Heart left ventricle (tissue), 13 donors: Measurements from ENCODE around the gene CORO1C.

Source experiments
- POLR2A ChIP-seq, 2 donors: fragments of 450-650 bp; IDR thresholded peaks; one replicate each; pipeline ENCODE4 v1.6.1; 2017; ENCODE audit warnings: antibody characterized with exemption in 2 of 2, mild to moderate bottlenecking in 2 of 2, moderate library complexity in 2 of 2
- TF ChIP-seq, protein P1 (sequence below), 12 donors: fragments of 200-600 bp; sonication (generic) in 4 of 12; IDR thresholded peaks; one replicate each; pipeline versions ENCODE4 v1.5.0 to v1.8.0; 2018 to 2022; ENCODE audit warnings: antibody characterized with exemption in 12 of 12, mild to moderate bottlenecking in 5 of 12
- donor health status: ischemic (EF 13 %, LVEDD 7.1; RV severe dilation, severe dysfunction).
- donor health status: DM: no; HTN: yes; CAD: no.
- donor health status: DM: no; HTN: no; CAD: no.
- donor health status: ischemic (EF 25% LVEDD 6.9; RV normal size, moderate dysfunction).
- donor health status: ischemic (EF 25% LVEDD 5.7; RV mildly dilated, moderate dysfunction).
- donor health status: ischemic (EF 35%, LVEDD 5.7; RV mildly dilated, moderate dysfunction).
- donor health status: nonischemic (EF 11% LVEDD 7.7; RV severe dilation, severe dysfunction).
- donor health status: DM: yes; HTN: yes; CAD: no.
- donor health status: PGD.
- donor health status: ischemic (EF 29% LVEDD 5.4; RV normal size, mild dysfunction).
- donor health status: nonischemic (EF 23%, LVEDD 6.1; RV moderate dilation, normal function).

DNA sequence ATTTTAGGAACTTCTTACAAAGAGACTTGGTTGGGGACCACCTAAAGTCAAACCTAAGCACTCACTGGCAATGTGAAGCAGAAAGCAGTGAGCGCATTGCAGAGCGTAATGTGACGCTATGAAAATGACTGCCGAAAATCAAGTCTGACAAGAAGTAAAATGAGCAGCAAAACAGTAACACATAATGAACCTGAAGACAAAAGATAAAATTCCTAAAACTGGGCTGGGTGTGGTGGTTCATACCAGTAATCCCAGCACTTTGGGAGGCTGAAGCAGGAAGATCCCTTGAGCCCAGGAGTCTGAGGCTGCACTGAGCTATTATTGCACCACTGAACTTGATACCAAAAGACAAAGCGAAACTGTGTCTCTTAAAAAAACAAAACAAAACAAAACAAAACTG, 16.5 kb downstream of the CORO1C start:
- TF ChIP-seq, protein P1, sequence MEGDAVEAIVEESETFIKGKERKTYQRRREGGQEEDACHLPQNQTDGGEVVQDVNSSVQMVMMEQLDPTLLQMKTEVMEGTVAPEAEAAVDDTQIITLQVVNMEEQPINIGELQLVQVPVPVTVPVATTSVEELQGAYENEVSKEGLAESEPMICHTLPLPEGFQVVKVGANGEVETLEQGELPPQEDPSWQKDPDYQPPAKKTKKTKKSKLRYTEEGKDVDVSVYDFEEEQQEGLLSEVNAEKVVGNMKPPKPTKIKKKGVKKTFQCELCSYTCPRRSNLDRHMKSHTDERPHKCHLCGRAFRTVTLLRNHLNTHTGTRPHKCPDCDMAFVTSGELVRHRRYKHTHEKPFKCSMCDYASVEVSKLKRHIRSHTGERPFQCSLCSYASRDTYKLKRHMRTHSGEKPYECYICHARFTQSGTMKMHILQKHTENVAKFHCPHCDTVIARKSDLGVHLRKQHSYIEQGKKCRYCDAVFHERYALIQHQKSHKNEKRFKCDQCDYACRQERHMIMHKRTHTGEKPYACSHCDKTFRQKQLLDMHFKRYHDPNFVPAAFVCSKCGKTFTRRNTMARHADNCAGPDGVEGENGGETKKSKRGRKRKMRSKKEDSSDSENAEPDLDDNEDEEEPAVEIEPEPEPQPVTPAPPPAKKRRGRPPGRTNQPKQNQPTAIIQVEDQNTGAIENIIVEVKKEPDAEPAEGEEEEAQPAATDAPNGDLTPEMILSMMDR (IDR thresholded peaks at IDR 0.05), result no peak
- TF ChIP-seq POLR2A (IDR thresholded peaks at IDR 0.05), result no peak
